Measurements from ENCODE around the gene FEM1A.

- TF ChIP-seq EZH2 (IDR thresholded peaks at IDR 0.05; ENCODE audit: insufficient read depth, poor library complexity, severe bottlenecking) (no peak), EZH2phosphoT487 (IDR thresholded peaks at IDR 0.05; ENCODE audit: insufficient read depth, low read depth) (no peak)
These were observed 41.5 kb upstream of the FEM1A start for GRCh38 chr19:4749870-4750590.
